GM12873 (cell line): ENCODE data around the gene FSTL4.

Experiments
- TF ChIP-seq, protein P1 (sequence below): IDR thresholded peaks from 2 replicates; pipeline ENCODE4 v1.5.1; 2012; ENCODE audit warnings: low read depth, mild to moderate bottlenecking, moderate library complexity, low read length, control low read depth; ENCODE audit not compliant: insufficient read depth; ENCODE audit errors: missing control alignments

Gene FSTL4

DNA sequence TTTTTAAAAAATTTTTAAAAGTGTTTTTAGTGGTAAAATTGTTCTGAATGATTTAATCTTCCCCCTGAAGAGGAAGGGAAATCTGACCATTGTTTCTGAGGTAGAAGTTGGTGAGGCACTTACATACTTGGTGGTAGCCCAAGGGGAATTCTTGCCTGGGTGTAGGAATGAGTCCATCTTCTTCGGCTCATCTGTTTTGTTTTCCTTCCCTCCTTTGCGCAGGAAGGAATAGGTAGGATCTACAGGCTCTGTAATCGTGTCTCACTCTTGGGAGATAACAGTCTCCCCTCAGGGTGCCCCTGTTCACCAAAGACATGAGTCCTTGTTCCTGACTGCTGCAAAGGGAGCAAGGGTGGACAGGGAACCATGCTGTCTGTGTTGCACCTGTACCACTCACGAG lies 422.5 kb downstream of the FSTL4 start:
- TF ChIP-seq, protein P1, sequence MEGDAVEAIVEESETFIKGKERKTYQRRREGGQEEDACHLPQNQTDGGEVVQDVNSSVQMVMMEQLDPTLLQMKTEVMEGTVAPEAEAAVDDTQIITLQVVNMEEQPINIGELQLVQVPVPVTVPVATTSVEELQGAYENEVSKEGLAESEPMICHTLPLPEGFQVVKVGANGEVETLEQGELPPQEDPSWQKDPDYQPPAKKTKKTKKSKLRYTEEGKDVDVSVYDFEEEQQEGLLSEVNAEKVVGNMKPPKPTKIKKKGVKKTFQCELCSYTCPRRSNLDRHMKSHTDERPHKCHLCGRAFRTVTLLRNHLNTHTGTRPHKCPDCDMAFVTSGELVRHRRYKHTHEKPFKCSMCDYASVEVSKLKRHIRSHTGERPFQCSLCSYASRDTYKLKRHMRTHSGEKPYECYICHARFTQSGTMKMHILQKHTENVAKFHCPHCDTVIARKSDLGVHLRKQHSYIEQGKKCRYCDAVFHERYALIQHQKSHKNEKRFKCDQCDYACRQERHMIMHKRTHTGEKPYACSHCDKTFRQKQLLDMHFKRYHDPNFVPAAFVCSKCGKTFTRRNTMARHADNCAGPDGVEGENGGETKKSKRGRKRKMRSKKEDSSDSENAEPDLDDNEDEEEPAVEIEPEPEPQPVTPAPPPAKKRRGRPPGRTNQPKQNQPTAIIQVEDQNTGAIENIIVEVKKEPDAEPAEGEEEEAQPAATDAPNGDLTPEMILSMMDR, result no peak

DNA sequence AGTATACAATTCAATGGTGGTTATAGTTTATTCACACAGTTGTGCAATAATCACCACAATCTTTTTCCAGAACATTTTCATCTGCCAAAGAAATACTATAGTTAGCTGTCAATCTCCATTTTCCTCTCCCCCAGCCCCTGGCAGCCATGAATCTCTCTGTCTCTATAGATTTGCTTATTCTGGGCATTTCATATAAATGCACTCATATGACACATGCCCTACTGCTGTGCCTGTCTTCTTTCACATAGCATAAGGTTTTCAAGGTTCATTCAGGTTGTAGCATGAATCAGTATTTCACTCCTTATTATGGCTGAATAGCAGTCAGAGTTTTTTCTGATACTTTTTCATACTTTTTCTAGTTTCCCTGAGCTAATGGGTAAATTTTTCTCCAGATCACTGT lies 432.9 kb downstream of the FSTL4 start:
- TF ChIP-seq, protein P1, result no peak

DNA sequence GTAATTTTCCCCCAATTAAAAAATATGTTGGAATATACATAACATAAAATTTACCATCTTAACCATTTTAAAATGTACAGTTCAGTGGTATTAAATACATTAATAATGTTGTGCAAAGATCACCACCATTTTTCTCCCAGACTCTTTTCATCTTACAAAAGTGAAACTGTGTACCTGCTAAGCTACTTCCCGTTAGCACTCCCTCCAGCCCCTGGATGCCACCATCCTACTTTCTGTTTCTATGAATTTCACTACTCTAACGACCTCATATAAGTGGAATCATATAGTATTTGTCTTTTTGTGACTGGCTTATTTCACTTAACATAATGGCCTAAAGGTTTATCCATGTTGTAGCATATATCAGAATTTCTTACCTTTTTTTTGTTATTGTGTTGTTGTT lies 447.6 kb downstream of the FSTL4 start:
- TF ChIP-seq, protein P1, result no peak

DNA sequence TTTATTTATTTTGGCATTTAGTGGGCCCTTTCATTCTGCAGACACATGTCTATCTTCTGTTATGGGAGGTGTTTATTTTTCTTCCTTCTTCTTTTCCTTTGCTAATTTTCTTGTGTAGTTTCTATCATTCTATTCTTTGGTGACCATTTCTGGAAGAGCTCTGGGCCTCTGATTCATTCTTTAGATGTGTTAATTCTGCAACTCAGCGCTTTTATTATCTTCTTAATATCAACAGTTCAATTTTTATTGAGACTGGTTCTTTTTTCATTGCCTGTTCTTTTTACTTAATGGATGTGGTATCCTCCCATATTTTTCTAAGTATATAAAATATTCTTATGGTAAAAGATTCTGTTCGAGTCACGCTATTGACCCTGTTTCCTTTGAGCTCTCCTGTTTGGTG lies 448.5 kb downstream of the FSTL4 start:
- TF ChIP-seq, protein P1, result no peak

DNA sequence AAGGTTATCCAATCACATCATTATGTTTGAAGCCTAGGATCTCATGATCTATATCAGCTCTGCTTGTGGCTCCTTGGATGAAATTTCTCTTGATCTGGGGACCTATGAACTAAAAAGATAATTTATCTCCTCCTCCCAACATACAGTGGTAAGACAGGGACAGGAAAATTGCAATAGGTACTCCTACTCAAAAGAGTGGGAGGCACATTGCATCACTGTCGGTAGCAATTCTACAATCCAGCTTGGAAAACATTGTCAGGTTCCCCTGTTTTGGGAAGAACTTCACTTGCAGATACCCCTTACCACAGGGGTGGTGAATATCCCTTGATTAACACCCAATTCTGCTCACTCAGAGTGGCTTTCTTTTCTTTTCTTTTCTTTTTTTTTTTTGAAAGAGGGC lies 452.8 kb downstream of the FSTL4 start:
- TF ChIP-seq, protein P1, result no peak

DNA sequence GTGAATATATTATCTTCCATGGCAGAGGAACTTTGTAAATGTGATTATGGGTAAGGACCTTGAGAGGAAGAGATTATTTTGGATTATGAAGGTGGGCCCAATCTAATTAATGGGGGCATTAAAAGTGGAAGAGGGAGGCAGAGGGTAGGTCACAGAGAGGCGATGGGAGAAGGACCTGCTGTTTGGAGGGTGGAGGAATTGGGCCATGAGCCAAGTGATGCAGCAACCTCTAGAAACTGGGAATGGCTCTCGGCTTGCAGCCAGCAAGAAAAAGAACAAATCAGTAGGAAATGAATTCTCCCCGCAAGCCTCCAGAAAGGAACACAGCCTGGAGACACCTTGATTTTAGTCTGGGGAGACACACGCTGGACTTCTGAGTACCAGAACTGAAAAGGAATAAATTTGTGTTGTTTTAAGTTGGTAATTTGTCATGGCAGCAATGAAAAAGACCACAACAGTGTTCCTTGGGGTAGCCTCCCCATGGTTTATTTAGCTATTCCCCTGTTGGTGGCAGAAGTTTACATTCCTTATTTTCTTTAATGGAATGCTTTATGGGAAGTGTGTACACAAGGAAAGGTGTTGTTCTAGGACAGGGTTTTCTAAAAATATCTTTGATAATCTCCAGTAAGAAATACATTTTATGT lies 456.9 kb downstream of the FSTL4 start:
- TF ChIP-seq, protein P1, result no peak

DNA sequence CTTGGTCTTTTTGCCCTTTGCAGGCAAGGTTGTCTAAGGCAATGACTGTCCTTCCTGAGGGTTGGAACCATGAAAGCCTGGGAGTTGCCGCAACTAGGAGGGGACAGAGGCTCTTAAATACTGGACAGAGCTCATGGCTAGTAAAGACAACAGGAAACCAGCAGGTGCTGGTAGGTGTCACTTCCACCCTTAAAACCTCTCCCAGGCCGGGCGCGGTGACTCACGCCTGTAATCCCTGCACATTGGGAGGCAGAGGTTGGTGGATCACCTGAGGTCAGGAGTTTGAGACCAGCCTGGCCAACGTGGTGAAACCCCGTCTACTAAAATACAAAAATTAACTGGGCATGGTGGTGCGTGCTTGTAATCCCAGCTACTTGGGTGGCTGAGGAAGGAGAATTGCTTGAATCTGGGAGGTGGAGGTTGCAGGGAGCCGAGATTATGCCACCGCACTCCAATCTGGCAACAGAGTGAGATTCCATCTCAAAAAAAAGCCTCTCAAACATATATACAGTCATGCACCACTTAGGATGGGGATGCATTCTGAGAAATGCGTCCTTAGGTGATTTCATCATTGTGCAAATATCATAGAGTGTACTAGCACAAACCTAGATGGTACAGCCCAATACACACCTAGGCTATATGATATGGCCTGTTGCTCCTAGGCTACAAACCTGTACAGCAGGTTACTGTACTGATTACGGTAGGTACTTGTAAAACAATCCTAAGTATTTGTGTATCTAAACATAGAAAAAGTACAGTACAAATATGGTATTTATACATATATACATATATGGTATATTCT lies 457.9 kb downstream of the FSTL4 start:
- TF ChIP-seq, protein P1, result no peak
